Liver (tissue), 9 donors: Measurements from ENCODE around the gene ALK. TPM values are rescaled to one million over a fixed set of nuclear protein-coding genes. Genes with fewer than 3 reads are reported as not detected.

ENCODE experiments used
- DNase-seq: peaks from one replicate; pipeline ENCODE4 v3.0.0-alpha.2; 2017; ENCODE audit warnings: low spot score
- H3K27ac ChIP-seq, 2 donors: one replicate each; pipeline ENCODE4 v1.7.0; 2013; ENCODE audit warnings: inconsistent platforms in 2 of 2, low read length in 2 of 2, control low read depth in 1 of 2, low read depth in 1 of 2, mild to moderate bottlenecking in 1 of 2
- H3K27me3 ChIP-seq, 4 donors: one replicate each; pipeline versions ENCODE4 v1.6.1 to v1.7.0; 2013; ENCODE audit warnings: low read length in 3 of 4, inconsistent platforms in 1 of 4, mild to moderate bottlenecking in 1 of 4, moderate library complexity in 1 of 4; ENCODE audit not compliant: control insufficient read depth in 4 of 4, insufficient read depth in 4 of 4
- H3K36me3 ChIP-seq, 4 donors: one replicate each; pipeline versions ENCODE4 v1.6.1 to v1.7.0; 2013; ENCODE audit warnings: low read length in 3 of 4, mild to moderate bottlenecking in 3 of 4, low read depth in 1 of 4, moderate library complexity in 1 of 4; ENCODE audit not compliant: control insufficient read depth in 4 of 4, insufficient read depth in 3 of 4
- H3K4me1 ChIP-seq, 4 donors: one replicate each; pipeline versions ENCODE4 v1.6.1 to v1.7.0; 2013; ENCODE audit warnings: low read length in 3 of 4, mild to moderate bottlenecking in 3 of 4, moderate library complexity in 1 of 4; ENCODE audit not compliant: control insufficient read depth in 4 of 4, insufficient read depth in 4 of 4
- H3K4me3 ChIP-seq, 3 donors: one replicate each; pipeline versions ENCODE4 v1.6.1 to v1.7.0; 2013; ENCODE audit warnings: low read length in 3 of 3, control low read depth in 1 of 3, low read depth in 1 of 3, mild to moderate bottlenecking in 1 of 3
- H3K9ac ChIP-seq, 2 donors: one replicate each; pipeline ENCODE4 v1.7.0; 2013; ENCODE audit warnings: low read length in 2 of 2, mild to moderate bottlenecking in 2 of 2, moderate library complexity in 2 of 2, control low read depth in 1 of 2, low read depth in 1 of 2
- H3K9me3 ChIP-seq, 4 donors: one replicate each; pipeline versions ENCODE4 v1.6.1 to v1.7.0; 2013; ENCODE audit warnings: low read length in 3 of 4; ENCODE audit not compliant: control insufficient read depth in 4 of 4
- ATF3 ChIP-seq: IDR thresholded peaks from 2 replicates; pipeline ENCODE4 v1.6.1; 2016; ENCODE audit warnings: antibody characterized with exemption
- CTCF ChIP-seq: fragments of 150-350 bp; IDR thresholded peaks from 2 replicates; pipeline ENCODE4 v1.5.1; 2017; ENCODE audit warnings: improper control_type of control experiment, low read depth, low read length; ENCODE audit not compliant: missing input control
- FOXA1 ChIP-seq: IDR thresholded peaks from 2 replicates; pipeline ENCODE4 v1.6.1; 2016; ENCODE audit warnings: antibody characterized with exemption
- FOXA2 ChIP-seq: IDR thresholded peaks from 2 replicates; pipeline ENCODE4 v1.6.1; 2016; ENCODE audit warnings: antibody characterized with exemption
- GABPA ChIP-seq, 2 donors: IDR thresholded peaks in 1 of 2; conservative IDR thresholded peaks in 1 of 2; 2 replicates each; pipeline ENCODE4 v1.6.1; 2016; ENCODE audit warnings: antibody characterized with exemption in 2 of 2, mild to moderate bottlenecking in 1 of 2, moderate library complexity in 1 of 2
- HNF4A ChIP-seq, 2 donors: conservative IDR thresholded peaks; 2 replicates each; pipeline ENCODE4 v1.6.1; 2016; ENCODE audit warnings: antibody characterized with exemption in 2 of 2, mild to moderate bottlenecking in 2 of 2
- HNF4G ChIP-seq: IDR thresholded peaks from 2 replicates; pipeline ENCODE4 v1.6.1; 2016; ENCODE audit warnings: antibody characterized with exemption
- JUND ChIP-seq, 2 donors: IDR thresholded peaks; 2 replicates each; pipeline ENCODE4 v1.6.1; 2016; ENCODE audit warnings: antibody characterized with exemption in 2 of 2
- NR2F2 ChIP-seq: IDR thresholded peaks from 2 replicates; pipeline ENCODE4 v1.6.1; 2016; ENCODE audit warnings: antibody characterized with exemption
- RAD21 ChIP-seq, 2 donors: IDR thresholded peaks; 2 replicates each; pipeline ENCODE4 v1.6.1; 2016; ENCODE audit warnings: antibody characterized with exemption in 2 of 2, mild to moderate bottlenecking in 2 of 2
- RXRA ChIP-seq, 2 donors: IDR thresholded peaks; 2 replicates each; pipeline ENCODE4 v1.6.1; 2017 to 2018; ENCODE audit warnings: antibody characterized with exemption in 2 of 2, mild to moderate bottlenecking in 1 of 2
- SP1 ChIP-seq: IDR thresholded peaks from 2 replicates; pipeline ENCODE4 v1.6.1; 2018; ENCODE audit warnings: antibody characterized with exemption, mild to moderate bottlenecking
- WGBS: extraction: QIAGEN DNeasy Blood & Tissue Kit; methylation state at CpG from one replicate; pipeline ENCODE4 v1.1.7; 2013; 5-methylcytosine and 5-hydroxymethylcytosine counted together
- polyA plus RNA-seq, 2 donors: library from polyadenylated mRNA; stranded (reverse) in 1 of 2; unstranded in 1 of 2; fragments of 200-250 nt in 1 of 2; fragments of >200 nt in 1 of 2; fragmentation: Nextera tagmentation in 1 of 2; extraction: Ambion mirVana in 1 of 2; gene quantifications; one replicate each; pipeline versions ENCODE4 v1.2.1 to v1.2.3, GENCODE V29; 2013 to 2015
- total RNA-seq, 2 donors: library from RNA; depleted of rRNA; stranded (reverse); fragments of >200 nt; gene quantifications; one replicate each; pipeline ENCODE4 v1.2.3, GENCODE V29; 2014
- TF ChIP-seq, protein P1 (sequence below): IDR thresholded peaks from 2 replicates; pipeline ENCODE4 v1.6.1; 2016; ENCODE audit warnings: antibody characterized with exemption
- TF ChIP-seq, protein P2 (sequence below): IDR thresholded peaks from 2 replicates; pipeline ENCODE4 v1.6.1; 2016; ENCODE audit warnings: antibody characterized with exemption, mild to moderate bottlenecking
- TF ChIP-seq, protein P3 (sequence below): IDR thresholded peaks from 2 replicates; pipeline ENCODE4 v1.6.1; 2016; ENCODE audit warnings: antibody characterized with exemption
- donor health status: healthy.
- donor health status: healthy.
- donor health status: healthy.
- donor health status: healthy.
- donor health status: healthy.

The ALK gene
- total and polyA plus RNA-seq, 4 donors: under 0.01 TPM; not detected in 3

DNA sequence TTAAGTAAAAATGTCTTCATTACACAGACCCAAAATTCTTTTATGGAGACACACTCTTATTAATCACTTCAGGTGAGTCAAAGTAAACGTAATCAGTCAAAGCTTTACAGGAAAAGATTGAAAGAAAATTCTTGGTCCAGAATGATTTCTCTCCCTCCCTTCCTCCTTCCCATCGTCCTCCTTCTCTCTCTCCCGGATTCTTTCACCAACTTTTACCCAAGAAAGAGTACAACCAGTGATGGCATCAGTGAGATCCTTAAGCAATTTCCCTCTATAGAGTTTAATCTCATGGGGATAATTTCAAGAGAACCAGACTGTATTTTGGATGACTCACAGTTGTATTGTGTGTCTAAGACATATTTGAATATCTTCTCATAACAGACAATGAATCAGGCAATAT lies 258.1 kb downstream of the ALK start:
- no peak overlapping the region for H3K27ac ChIP-seq
- 74% methylated on average over 3 of the region's 3 CpGs for WGBS
- no peaks in the 10 kb centered on the region for H3K9me3 ChIP-seq

GRCh38 chr2:29662861-29663260 lies 258.5 kb downstream of the ALK start:
- Histone ChIP-seq H3K4me3 (no peak overlapping the region), H3K27me3 (no peaks in the 10 kb centered on the region), H3K27ac (no peak overlapping the region), H3K4me1 (no peaks in the 10 kb centered on the region), H3K9me3 (no peaks in the 10 kb centered on the region), H3K9ac (no peak overlapping the region), H3K36me3 (no peaks in the 10 kb centered on the region)
- no peak for DNase-seq
- TF ChIP-seq HNF4A (conservative IDR thresholded peaks at IDR 0.05) (no peak), ATF3 (no peak), RXRA (IDR thresholded peaks at IDR 0.05) (no peak), HNF4G (no peak), SP1 (no peak), FOXA1 (no peak), JUND (IDR thresholded peaks at IDR 0.05) (no peak), NR2F2 (no peak), RAD21 (IDR thresholded peaks at IDR 0.05) (no peak), CTCF (no peak), GABPA (IDR thresholded peaks at IDR 0.05 in 1 of 2, conservative IDR thresholded peaks at IDR 0.05 in 1 of 2) (no peak), FOXA2 (no peak)
- TF ChIP-seq, protein P1, sequence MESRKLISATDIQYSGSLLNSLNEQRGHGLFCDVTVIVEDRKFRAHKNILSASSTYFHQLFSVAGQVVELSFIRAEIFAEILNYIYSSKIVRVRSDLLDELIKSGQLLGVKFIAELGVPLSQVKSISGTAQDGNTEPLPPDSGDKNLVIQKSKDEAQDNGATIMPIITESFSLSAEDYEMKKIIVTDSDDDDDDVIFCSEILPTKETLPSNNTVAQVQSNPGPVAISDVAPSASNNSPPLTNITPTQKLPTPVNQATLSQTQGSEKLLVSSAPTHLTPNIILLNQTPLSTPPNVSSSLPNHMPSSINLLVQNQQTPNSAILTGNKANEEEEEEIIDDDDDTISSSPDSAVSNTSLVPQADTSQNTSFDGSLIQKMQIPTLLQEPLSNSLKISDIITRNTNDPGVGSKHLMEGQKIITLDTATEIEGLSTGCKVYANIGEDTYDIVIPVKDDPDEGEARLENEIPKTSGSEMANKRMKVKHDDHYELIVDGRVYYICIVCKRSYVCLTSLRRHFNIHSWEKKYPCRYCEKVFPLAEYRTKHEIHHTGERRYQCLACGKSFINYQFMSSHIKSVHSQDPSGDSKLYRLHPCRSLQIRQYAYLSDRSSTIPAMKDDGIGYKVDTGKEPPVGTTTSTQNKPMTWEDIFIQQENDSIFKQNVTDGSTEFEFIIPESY: no peak
- TF ChIP-seq, protein P2, sequence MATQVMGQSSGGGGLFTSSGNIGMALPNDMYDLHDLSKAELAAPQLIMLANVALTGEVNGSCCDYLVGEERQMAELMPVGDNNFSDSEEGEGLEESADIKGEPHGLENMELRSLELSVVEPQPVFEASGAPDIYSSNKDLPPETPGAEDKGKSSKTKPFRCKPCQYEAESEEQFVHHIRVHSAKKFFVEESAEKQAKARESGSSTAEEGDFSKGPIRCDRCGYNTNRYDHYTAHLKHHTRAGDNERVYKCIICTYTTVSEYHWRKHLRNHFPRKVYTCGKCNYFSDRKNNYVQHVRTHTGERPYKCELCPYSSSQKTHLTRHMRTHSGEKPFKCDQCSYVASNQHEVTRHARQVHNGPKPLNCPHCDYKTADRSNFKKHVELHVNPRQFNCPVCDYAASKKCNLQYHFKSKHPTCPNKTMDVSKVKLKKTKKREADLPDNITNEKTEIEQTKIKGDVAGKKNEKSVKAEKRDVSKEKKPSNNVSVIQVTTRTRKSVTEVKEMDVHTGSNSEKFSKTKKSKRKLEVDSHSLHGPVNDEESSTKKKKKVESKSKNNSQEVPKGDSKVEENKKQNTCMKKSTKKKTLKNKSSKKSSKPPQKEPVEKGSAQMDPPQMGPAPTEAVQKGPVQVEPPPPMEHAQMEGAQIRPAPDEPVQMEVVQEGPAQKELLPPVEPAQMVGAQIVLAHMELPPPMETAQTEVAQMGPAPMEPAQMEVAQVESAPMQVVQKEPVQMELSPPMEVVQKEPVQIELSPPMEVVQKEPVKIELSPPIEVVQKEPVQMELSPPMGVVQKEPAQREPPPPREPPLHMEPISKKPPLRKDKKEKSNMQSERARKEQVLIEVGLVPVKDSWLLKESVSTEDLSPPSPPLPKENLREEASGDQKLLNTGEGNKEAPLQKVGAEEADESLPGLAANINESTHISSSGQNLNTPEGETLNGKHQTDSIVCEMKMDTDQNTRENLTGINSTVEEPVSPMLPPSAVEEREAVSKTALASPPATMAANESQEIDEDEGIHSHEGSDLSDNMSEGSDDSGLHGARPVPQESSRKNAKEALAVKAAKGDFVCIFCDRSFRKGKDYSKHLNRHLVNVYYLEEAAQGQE: no peak
- TF ChIP-seq, protein P3, sequence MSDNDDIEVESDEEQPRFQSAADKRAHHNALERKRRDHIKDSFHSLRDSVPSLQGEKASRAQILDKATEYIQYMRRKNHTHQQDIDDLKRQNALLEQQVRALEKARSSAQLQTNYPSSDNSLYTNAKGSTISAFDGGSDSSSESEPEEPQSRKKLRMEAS: no peak
- 83% methylated on average over 2 of the region's 2 CpGs for WGBS

More for the DNA sequence above, 258.1 kb downstream of the ALK start:
- no peaks in the 10 kb centered on the region for H3K36me3 ChIP-seq
- no peak for DNase-seq
- no peak overlapping the region for H3K4me3 ChIP-seq
- H3K4me1 ChIP-seq: no peaks in the 10 kb centered on the region
- H3K9ac ChIP-seq: no peak overlapping the region
- TF ChIP-seq JUND (IDR thresholded peaks at IDR 0.05): no peak
- no peak for TF ChIP-seq FOXA2
- TF ChIP-seq HNF4G: no peak
- TF ChIP-seq, protein P3: no peak
- no peak for TF ChIP-seq FOXA1
- TF ChIP-seq, protein P2: no peak
- TF ChIP-seq ATF3: no peak
- TF ChIP-seq HNF4A (conservative IDR thresholded peaks at IDR 0.05): no peak
- no peak for TF ChIP-seq NR2F2
- no peaks in the 10 kb centered on the region for H3K27me3 ChIP-seq
